ENCODE results near the gene CLDN11. TPM values are rescaled to one million over a fixed set of nuclear protein-coding genes. Genes with fewer than 3 reads are reported as not detected.
A peak's percentile ranks its signal among the peaks of the same experiment; 100 is the strongest.

The CLDN11 gene
- total RNA-seq, 2 donors from 2014 or later: 11.8 to 668 TPM

GRCh38 chr3:170450039-170450438, 31.4 kb downstream of the CLDN11 start:
- no peak for DNase-seq (ENCODE audit: low spot score)
- H3K27me3 ChIP-seq (replicated peaks; ENCODE audit: insufficient read depth): no peaks in the 10 kb centered on the region
- H3K36me3 ChIP-seq: no peaks in the 10 kb centered on the region
- no peaks in the 10 kb centered on the region for H3K4me1 ChIP-seq (replicated peaks)
- H3K9me3 ChIP-seq: no peaks in the 10 kb centered on the region
- no peak overlapping the region for H3K4me3 ChIP-seq
- WGBS: 97% methylated on average over 2 of the region's 2 CpGs
- TF ChIP-seq POLR2A (IDR thresholded peaks at IDR 0.05): no peak
- TF ChIP-seq CTCF (IDR thresholded peaks at IDR 0.05): no peak
- no peak for TF ChIP-seq POLR2AphosphoS5 (IDR thresholded peaks at IDR 0.05)
- no peak overlapping the region for H3K27ac ChIP-seq
- intact Hi-C loops (cut with DNase I): no loop called here

DNA sequence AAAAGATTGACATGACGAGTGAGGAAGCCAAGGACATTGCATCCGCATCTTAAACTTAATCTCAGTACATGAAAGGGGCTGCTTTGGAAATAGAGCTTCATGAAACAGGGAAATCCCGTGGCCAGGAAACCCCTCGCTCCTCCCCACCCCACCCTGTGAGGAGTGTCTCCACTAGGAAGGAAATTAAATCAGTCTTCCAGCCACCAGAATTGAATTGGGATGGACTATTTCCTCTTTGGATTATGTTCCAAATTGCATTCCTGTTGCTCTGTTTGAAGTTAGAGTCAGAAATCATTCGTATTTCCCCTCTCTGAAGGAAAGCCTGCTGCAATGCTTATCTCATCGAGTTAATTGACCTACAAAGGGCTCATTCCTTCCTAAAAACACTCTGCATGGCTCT, 35.8 kb downstream of the CLDN11 start:
- no peak for DNase-seq (ENCODE audit: low spot score)
- no peak overlapping the region for H3K27ac ChIP-seq
- no peaks in the 10 kb centered on the region for H3K4me1 ChIP-seq (replicated peaks)
- intact Hi-C loops (cut with DNase I): no loop called here
- no peaks in the 10 kb centered on the region for H3K9me3 ChIP-seq
- no peaks in the 10 kb centered on the region for H3K36me3 ChIP-seq
- TF ChIP-seq POLR2AphosphoS5 (IDR thresholded peaks at IDR 0.05) (no peak), CTCF (IDR thresholded peaks at IDR 0.05) (no peak), POLR2A (IDR thresholded peaks at IDR 0.05) (no peak)
- H3K4me3 ChIP-seq: no peak overlapping the region
- 76% methylated on average over 6 of the region's 6 CpGs for WGBS
- H3K27me3 ChIP-seq (replicated peaks; ENCODE audit: insufficient read depth): no peaks in the 10 kb centered on the region

DNA sequence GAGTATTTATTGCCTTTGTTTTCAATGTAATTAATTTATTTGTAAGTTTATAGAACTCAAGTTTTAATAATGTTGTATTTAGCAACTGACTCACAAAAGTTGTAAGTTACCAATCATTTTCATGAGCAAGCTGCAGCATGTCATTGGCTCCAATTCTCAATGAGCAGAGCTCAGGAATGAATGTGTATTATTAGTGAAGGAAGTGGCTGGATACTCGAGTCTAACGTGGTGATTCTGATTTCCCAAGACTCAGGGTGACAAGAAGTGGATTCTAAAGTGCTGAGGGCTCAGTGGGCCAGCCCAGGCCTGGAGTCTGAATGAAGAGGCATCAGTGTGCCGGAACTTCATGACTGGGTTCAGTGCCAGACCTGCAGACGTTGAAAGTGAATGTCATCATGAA, 39.6 kb downstream of the CLDN11 start:
- TF ChIP-seq POLR2A (IDR thresholded peaks at IDR 0.05) (no peak), POLR2AphosphoS5 (IDR thresholded peaks at IDR 0.05) (peak; percentile 44)
- H3K9me3 ChIP-seq: no peaks in the 10 kb centered on the region
- peak; percentile 42 for DNase-seq (ENCODE audit: low spot score)
- 35% methylated on average over 4 of the region's 4 CpGs for WGBS
- H3K36me3 ChIP-seq: no peaks in the 10 kb centered on the region
- H3K27me3 ChIP-seq (replicated peaks; ENCODE audit: insufficient read depth): no peaks in the 10 kb centered on the region
- no peaks in the 10 kb centered on the region for H3K4me1 ChIP-seq (replicated peaks)
- no peak overlapping the region for H3K4me3 ChIP-seq
- intact Hi-C loops (cut with DNase I): no loop called here
- H3K27ac ChIP-seq: no peak overlapping the region

DNA sequence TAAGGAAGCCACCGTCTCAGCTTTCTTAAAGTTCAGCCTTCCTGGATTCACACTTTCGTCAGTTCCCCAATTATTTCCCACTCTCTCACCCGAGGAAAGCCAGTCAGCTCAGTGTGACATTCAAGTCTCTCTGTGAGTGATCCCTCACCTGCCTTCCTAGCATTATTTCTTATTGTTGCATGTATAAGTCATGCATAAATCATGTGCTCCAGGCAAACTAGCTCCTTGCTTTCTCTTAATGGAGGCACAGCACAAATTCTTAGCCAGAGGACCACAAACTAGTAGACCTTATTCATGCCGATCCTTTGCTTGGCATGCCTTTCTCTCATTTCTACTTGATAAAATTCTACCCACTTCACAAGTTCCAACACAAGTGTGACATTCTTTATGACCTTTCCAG, 44.3 kb downstream of the CLDN11 start:
- WGBS: 96% methylated on average over 4 of the region's 4 CpGs
- H3K36me3 ChIP-seq: no peaks in the 10 kb centered on the region

GRCh38 chr3:170465955-170466354, 47.3 kb downstream of the CLDN11 start:
- 35% methylated on average over 3 of the region's 3 CpGs for WGBS
- no peak overlapping the region for H3K27ac ChIP-seq
- no peak for DNase-seq (ENCODE audit: low spot score)
- peaks cover 12% of the 10 kb centered on the region for H3K4me1 ChIP-seq (replicated peaks)
- H3K4me3 ChIP-seq: no peak overlapping the region
- no peaks in the 10 kb centered on the region for H3K27me3 ChIP-seq (replicated peaks; ENCODE audit: insufficient read depth)
- H3K9me3 ChIP-seq: no peaks in the 10 kb centered on the region
- H3K36me3 ChIP-seq: no peaks in the 10 kb centered on the region
- intact Hi-C loops (cut with DNase I): no loop called here
- TF ChIP-seq CTCF (IDR thresholded peaks at IDR 0.05): no peak
- TF ChIP-seq POLR2AphosphoS5 (IDR thresholded peaks at IDR 0.05): no peak
- TF ChIP-seq POLR2A (IDR thresholded peaks at IDR 0.05): no peak

More for the DNA sequence above, 44.3 kb downstream of the CLDN11 start:
- H3K27ac ChIP-seq: no peak overlapping the region
- DNase-seq (ENCODE audit: low spot score): no peak
- H3K4me1 ChIP-seq (replicated peaks): no peaks in the 10 kb centered on the region
- intact Hi-C loops (cut with DNase I): no loop called here
- H3K4me3 ChIP-seq: no peak overlapping the region
- no peaks in the 10 kb centered on the region for H3K9me3 ChIP-seq
- H3K27me3 ChIP-seq (replicated peaks; ENCODE audit: insufficient read depth): no peaks in the 10 kb centered on the region
- TF ChIP-seq POLR2A (IDR thresholded peaks at IDR 0.05) (no peak), CTCF (IDR thresholded peaks at IDR 0.05) (no peak), POLR2AphosphoS5 (IDR thresholded peaks at IDR 0.05) (no peak)

All from prostate gland (tissue), 2 donors.